ENCODE measurements around the gene DPPA2. TPM values are rescaled to one million over a fixed set of nuclear protein-coding genes. Genes with fewer than 3 reads are reported as not detected.

The DPPA2 gene
- total RNA-seq, 2 experiments from 2014 or later = not detected

- Histone ChIP-seq H3K4me1 (ENCODE audit: insufficient read depth, low read length) (no peaks in the 10 kb centered on the region), H3K27me3 (ENCODE audit: control insufficient read depth in 1 of 2, insufficient read depth in 2 of 2, low read length in 2 of 2) (peaks cover 12 to 16% of the 10 kb centered on the region in 2 experiments), H3K9me3 (ENCODE audit: control insufficient read depth in 1 of 2, insufficient read depth in 1 of 2, low read length in 2 of 2) (peaks cover 0 to 21% of the 10 kb centered on the region in 2 experiments), H3K27ac (ENCODE audit: low read depth in 1 of 2, low read length in 2 of 2) (no peak overlapping the region), H3K36me3 (ENCODE audit: insufficient read depth, low read length) (no peaks in the 10 kb centered on the region), H3K4me3 (ENCODE audit: low read length) (no peak overlapping the region)
- ChIA-PET CTCF (no interaction called here), POLR2A (no interaction called here)
- no peaks in the 10 kb centered on the region for H3K9me3 Mint-ChIP-seq
- ATAC-seq (ENCODE audit: poor library complexity) = no peak
- no peak for DNase-seq
- H3K4me1 Mint-ChIP-seq (ENCODE audit: low read depth) = peaks cover 13% of the 10 kb centered on the region
- H3K27ac Mint-ChIP-seq = no peak overlapping the region
- TF ChIP-seq, protein P1, sequence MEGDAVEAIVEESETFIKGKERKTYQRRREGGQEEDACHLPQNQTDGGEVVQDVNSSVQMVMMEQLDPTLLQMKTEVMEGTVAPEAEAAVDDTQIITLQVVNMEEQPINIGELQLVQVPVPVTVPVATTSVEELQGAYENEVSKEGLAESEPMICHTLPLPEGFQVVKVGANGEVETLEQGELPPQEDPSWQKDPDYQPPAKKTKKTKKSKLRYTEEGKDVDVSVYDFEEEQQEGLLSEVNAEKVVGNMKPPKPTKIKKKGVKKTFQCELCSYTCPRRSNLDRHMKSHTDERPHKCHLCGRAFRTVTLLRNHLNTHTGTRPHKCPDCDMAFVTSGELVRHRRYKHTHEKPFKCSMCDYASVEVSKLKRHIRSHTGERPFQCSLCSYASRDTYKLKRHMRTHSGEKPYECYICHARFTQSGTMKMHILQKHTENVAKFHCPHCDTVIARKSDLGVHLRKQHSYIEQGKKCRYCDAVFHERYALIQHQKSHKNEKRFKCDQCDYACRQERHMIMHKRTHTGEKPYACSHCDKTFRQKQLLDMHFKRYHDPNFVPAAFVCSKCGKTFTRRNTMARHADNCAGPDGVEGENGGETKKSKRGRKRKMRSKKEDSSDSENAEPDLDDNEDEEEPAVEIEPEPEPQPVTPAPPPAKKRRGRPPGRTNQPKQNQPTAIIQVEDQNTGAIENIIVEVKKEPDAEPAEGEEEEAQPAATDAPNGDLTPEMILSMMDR (IDR thresholded peaks at IDR 0.05) = no peak
- no peaks in the 10 kb centered on the region for H3K36me3 Mint-ChIP-seq (ENCODE audit: low read depth)
- intact Hi-C loops (cut with DNase I, micrococcal nuclease) = no loop called here
- H3K27me3 Mint-ChIP-seq = peaks cover 21% of the 10 kb centered on the region
- no peak overlapping the region for H3K4me3 Mint-ChIP-seq
These were observed 22.9 kb upstream of the DPPA2 start for GRCh38 chr3:109339197-109339596.

GRCh38 chr3:109338322-109338721, 22.0 kb upstream of the DPPA2 start:
- Mint-ChIP-seq H3K27me3 (peaks cover 28% of the 10 kb centered on the region), H3K36me3 (ENCODE audit: low read depth) (no peaks in the 10 kb centered on the region), H3K4me1 (ENCODE audit: low read depth) (peaks cover 13% of the 10 kb centered on the region), H3K27ac (no peak overlapping the region), H3K9me3 (no peaks in the 10 kb centered on the region), H3K4me3 (no peak overlapping the region)
- CTCF ChIA-PET = no interaction called here
- DNase-seq = no peak
- POLR2A ChIA-PET = no interaction called here
- TF ChIP-seq, protein P1 (IDR thresholded peaks at IDR 0.05) = no peak
- Histone ChIP-seq H3K4me3 (ENCODE audit: low read length) (no peak overlapping the region), H3K27ac (ENCODE audit: low read depth in 1 of 2, low read length in 2 of 2) (no peak overlapping the region), H3K4me1 (ENCODE audit: insufficient read depth, low read length) (no peaks in the 10 kb centered on the region), H3K27me3 (ENCODE audit: control insufficient read depth in 1 of 2, insufficient read depth in 2 of 2, low read length in 2 of 2) (peaks cover 12 to 16% of the 10 kb centered on the region in 2 experiments), H3K36me3 (ENCODE audit: insufficient read depth, low read length) (no peaks in the 10 kb centered on the region), H3K9me3 (ENCODE audit: control insufficient read depth in 1 of 2, insufficient read depth in 1 of 2, low read length in 2 of 2) (peaks cover 0 to 21% of the 10 kb centered on the region in 2 experiments)
- intact Hi-C loops (cut with DNase I, micrococcal nuclease) = no loop called here
- no peak for ATAC-seq (ENCODE audit: poor library complexity)

DNA sequence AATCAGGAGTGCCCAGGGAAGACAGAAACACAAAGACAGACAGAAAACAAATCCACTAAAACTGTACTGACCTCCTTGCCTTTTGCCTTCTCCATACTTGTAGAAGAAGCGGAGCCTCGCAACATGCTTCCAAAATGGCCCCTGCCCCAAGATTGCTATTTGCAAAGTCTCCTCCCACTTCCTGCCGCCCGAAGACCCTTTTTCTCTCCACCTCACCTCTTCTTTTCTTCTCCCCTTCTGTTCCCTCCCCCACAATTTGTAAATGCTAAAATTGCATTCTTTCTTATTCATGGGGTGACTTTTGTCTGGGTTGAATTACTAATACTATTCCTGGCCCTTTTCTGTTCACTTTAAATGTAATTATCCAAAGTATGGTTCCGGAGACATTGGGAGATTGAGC, 21.1 kb upstream of the DPPA2 start, which contains the start of gene DPPA4:
Gene DPPA4 (minus strand): TSS at position 154 of the 400 bp plus-strand sequence. CDS start 29 bp downstream, at position 125.
- Mint-ChIP-seq H3K27ac (no peak within 1 kb of the TSS), H3K9me3 (no peaks in the 10 kb centered on the region), H3K27me3 (peaks cover 29% of the 10 kb centered on the region), H3K4me3 (peak within 1 kb of the TSS; percentile 80), H3K4me1 (ENCODE audit: low read depth) (peaks cover 13% of the 10 kb centered on the region), H3K36me3 (ENCODE audit: low read depth) (no peaks in the 10 kb centered on the region)
- Histone ChIP-seq H3K27ac (ENCODE audit: low read depth in 1 of 2, low read length in 2 of 2) (no peak within 1 kb of the TSS), H3K9me3 (ENCODE audit: control insufficient read depth in 1 of 2, insufficient read depth in 1 of 2, low read length in 2 of 2) (peaks cover 0 to 21% of the 10 kb centered on the region in 2 experiments), H3K36me3 (ENCODE audit: insufficient read depth, low read length) (no peaks in the 10 kb centered on the region), H3K27me3 (ENCODE audit: control insufficient read depth in 1 of 2, insufficient read depth in 2 of 2, low read length in 2 of 2) (peaks cover 12 to 16% of the 10 kb centered on the region in 2 experiments), H3K4me1 (ENCODE audit: insufficient read depth, low read length) (no peaks in the 10 kb centered on the region), H3K4me3 (ENCODE audit: low read length) (peak within 1 kb of the TSS; percentile 24)
- CTCF ChIA-PET = no interaction called here
- POLR2A ChIA-PET = no interaction called here
- intact Hi-C loops (cut with DNase I, micrococcal nuclease) = no loop called here
- no peak for ATAC-seq (ENCODE audit: poor library complexity)
- no peak for DNase-seq
- TF ChIP-seq, protein P1 (IDR thresholded peaks at IDR 0.05) = no peak
